Testis (tissue), 2 donors: ENCODE data around the gene RPTOR.

Source experiments
- POLR2A ChIP-seq: fragments of 450-650 bp; IDR thresholded peaks from one replicate; pipeline ENCODE4 v1.6.1; 2017; ENCODE audit warnings: antibody characterized with exemption, mild to moderate bottlenecking, moderate library complexity
- TF ChIP-seq, protein P1 (sequence below), 3 experiments: fragments of 450-650 bp in 2 of 3; fragments of 200-600 bp in 1 of 3; sonication (generic) in 1 of 3; IDR thresholded peaks; one replicate each; pipeline ENCODE4 v1.5.1; 2016 to 2019; ENCODE audit warnings: antibody characterized with exemption in 3 of 3, mild to moderate bottlenecking in 2 of 3, moderate library complexity in 1 of 3

DNA sequence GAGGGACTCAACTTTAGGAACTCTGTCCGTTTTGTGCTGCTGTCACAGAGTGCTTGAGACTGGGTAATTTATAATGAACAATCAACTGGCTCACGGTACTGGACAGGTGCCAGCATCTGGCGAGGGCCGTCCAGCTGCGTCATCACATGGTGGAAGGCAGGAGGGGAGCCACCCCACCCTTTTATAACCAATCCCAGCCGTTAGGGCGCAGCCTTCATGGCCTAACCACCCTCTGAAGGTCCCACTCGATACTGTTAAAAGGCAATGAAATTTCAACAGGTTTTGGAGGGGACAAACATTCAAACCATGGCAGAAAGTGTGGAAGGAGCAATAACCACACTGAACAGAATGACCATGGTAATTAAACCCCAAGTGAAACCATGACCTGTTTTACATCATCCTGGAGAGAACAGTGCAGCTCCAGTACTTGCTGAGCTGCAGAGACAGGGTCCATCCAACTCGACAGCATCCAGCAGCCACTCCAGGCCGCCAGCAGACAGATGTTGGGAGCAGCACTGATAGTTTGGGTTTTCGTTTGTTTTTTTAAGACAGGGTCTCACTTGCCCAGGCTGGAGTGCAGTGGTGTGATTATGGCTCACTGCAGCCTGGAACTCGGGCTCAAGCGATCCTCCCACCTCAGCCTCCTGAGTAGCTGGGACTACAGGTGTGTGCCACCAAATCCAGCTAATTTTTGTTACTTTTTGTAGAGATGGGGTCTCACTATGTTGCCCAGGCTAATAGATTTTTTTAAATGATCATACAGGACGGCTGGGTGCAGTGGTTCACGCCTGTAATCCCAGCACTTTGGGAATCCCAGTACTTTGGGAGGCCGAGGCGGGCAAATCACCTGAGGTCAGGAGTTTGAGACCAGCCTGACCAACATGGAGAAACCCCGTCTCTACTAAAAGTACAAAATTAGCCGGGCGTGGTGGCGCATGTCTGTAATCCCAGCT lies 458.0 kb downstream of the RPTOR start:
- no peak for TF ChIP-seq POLR2A
- TF ChIP-seq, protein P1, sequence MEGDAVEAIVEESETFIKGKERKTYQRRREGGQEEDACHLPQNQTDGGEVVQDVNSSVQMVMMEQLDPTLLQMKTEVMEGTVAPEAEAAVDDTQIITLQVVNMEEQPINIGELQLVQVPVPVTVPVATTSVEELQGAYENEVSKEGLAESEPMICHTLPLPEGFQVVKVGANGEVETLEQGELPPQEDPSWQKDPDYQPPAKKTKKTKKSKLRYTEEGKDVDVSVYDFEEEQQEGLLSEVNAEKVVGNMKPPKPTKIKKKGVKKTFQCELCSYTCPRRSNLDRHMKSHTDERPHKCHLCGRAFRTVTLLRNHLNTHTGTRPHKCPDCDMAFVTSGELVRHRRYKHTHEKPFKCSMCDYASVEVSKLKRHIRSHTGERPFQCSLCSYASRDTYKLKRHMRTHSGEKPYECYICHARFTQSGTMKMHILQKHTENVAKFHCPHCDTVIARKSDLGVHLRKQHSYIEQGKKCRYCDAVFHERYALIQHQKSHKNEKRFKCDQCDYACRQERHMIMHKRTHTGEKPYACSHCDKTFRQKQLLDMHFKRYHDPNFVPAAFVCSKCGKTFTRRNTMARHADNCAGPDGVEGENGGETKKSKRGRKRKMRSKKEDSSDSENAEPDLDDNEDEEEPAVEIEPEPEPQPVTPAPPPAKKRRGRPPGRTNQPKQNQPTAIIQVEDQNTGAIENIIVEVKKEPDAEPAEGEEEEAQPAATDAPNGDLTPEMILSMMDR (IDR thresholded peaks at IDR 0.05) = no peak
